HG03280 (cell line): ENCODE data around the gene SRP19.
"Not testable (repeated sequence)": the region's sequence is repeated elsewhere in the genome, so short reads cannot be mapped to it uniquely, and the experiment has no call there.

Experiments used
- ATAC-seq: cut with Tn5 transposase; IDR thresholded peaks from one replicate; pipeline ENCODE4 v1.9.1; 2021; ENCODE audit warnings: mild to moderate bottlenecking, moderate library complexity; ENCODE audit not compliant: unreplicated experiment

SRP19 gene

DNA sequence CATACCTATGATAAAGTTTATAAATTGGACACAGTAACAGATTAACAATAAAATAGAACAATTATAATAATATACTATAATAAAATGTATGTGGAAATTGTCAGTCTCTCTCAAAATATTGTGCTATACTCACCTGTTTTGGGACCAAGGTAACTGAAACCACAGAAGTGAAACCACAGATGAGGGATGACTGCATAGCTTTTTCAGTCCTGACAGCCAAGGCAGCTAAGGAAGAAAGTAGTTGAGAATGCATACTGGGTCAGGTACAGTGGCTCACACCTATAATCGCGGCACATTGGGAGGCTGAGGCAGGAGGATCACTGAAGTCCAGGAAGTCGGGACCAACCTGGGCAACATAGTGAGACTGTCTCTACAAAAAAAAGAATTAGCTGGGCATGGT lies 8.9 kb downstream of the SRP19 start:
- peak; percentile 72 for ATAC-seq

- ATAC-seq: no peak
Measured at GRCh38 chr5:112870966-112871365, 9.9 kb downstream of the SRP19 start.

DNA sequence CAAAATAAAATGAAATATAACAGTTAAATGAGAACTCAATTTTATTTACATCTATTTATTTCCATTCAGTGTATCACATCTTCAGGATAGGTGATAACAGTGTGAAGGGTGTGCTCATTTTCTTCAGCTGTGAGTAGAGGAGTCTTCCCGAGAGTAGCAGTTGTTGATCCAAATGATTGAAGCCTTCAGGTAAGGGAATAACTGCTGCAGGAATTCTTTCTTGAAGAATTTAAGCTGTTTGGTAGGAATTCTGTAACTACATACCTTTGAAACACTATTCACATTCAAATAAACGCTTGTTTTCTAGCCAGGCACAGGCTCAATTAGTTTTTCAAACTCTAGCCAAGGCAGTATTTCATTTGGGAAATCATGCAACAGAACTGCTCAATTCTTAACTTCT lies 15.3 kb downstream of the SRP19 start:
- ATAC-seq: no peak

- no peak for ATAC-seq
Measured at GRCh38 chr5:112878101-112878500, 17.0 kb downstream of the SRP19 start.

- no peak for ATAC-seq
Measured at GRCh38 chr5:112878760-112879159, 17.7 kb downstream of the SRP19 start.

- ATAC-seq: no peak
Measured at GRCh38 chr5:112880219-112880964, 19.3 kb downstream of the SRP19 start.

DNA sequence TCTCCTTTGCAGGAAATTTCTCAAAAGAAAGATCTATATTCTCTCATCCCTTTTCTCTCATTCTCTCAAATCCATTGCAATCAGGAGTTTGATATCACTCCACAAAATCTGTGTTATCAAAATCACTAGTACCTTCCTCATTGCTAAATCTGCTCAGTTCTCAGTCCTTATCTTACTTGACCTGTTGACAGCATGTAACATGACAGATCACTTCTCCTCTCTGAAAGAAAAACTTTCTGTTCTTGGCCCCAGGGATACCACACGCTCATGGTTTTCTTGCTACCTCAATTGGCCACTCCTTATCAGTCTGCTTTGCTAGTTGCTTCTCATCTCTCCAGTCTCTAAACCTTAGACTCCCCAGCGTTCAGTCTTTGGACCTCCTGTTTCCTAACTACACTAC lies 22.1 kb downstream of the SRP19 start:
- no peak for ATAC-seq

GRCh38 chr5:112885001-112885400 lies 23.9 kb downstream of the SRP19 start:
- ATAC-seq: no peak

DNA sequence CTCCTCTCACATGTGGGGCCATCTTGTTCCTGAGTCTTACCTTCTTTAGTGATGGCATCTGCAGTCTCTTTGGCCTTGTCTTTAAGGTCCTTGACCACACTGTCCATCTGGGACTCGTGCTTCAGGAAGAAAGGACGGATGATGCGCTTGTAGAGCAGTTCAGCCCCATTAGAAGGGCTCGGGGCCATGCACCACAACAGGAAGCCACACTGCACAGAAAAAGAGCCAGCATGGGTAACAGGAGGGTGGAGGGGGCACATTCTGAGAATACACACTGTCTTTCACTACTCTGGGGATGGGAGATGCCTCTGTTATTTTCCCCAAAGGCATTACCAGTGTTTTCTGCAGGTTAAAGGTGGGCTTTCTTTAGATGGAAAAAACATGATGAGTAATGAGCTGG lies 25.9 kb downstream of the SRP19 start:
- ATAC-seq: no peak

- not testable (repeated sequence) for ATAC-seq
Measured at GRCh38 chr5:112892066-112892465, 31.0 kb downstream of the SRP19 start.

DNA sequence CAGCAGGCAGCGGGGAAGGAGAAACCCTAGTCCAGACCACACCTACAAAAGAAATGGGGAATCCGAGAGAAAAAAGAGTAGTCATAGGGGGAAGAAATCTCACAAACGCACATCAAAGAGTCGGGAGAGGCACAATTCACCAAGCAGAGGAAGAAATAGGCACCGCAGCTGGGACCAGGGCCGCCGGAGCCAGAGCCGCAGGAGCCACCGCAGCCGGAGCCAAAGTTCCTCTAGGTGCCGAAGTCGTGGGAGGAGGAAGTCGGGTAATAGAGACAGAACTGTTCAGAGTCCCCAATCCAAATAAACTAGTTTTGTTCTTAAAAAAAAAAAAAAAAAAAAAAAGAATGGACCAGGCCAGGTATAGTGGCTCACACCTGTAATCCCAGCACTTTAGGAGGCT lies 31.7 kb downstream of the SRP19 start:
- ATAC-seq: no peak

- no peak for ATAC-seq
Measured at GRCh38 chr5:112895682-112896081, 34.6 kb downstream of the SRP19 start.

DNA sequence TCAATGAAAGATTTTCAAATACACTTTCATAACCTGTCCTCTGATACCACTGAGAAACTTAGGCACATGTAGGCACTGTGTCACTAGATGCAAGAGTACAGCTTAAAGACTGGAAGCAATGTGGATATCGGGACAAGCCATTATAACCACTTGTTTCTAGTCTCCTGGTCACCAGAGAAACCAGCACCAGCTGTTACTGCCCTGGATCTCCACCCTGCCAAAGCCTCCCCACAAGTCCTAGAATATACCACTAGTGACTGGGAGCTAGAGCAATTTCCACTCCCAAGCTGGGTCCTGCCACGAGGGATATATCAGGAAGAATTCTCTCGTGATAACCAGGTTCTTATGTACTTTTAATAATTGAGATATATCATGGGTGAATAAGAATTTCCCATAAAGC lies 41.5 kb downstream of the SRP19 start:
- no peak for ATAC-seq

DNA sequence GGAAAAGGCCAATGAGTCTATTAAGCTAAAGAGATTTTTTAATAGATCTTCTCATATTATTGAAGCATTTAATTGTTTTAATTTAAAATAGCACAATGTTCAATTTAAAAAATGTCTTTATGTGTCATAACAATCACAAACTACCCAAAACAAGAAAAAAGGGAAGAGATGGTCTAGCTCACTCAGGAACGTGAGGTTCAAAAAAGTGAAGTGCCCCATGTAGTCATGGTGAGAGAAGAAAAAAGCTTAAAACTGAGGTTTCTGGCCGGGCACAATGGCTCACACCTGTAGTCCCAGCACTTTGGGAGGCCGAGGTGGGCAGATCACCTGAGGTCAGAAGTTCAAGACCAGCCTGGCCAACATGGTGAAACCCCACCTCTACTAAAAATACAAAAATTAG lies 43.9 kb downstream of the SRP19 start:
- ATAC-seq: not testable (repeated sequence)

- ATAC-seq: no peak
Measured at GRCh38 chr5:112906637-112907036, 45.5 kb downstream of the SRP19 start.

DNA sequence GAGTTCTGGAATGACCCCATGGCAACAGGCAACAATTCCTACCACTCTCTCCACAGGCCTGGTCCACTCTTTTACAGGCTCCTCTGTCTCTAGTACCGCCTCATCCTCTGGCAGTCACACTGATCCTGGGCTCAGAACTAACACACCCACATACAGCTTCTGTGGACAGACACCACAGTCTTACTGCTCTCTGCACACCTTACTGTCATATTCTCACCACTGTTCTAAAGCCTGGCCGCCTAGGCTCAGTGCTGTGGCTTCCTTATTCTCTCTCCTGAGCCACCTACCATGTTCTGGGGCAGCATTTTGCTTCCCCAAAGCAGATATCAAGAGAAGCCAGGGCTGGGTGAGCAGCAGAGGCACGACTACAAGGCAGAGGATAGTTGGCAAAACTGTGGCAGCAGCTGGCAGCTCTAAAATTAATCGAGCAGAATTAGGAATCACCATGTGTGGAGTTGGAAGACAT lies 46.1 kb downstream of the SRP19 start:
- ATAC-seq: no peak

GRCh38 chr5:112908854-112909253 lies 47.8 kb downstream of the SRP19 start:
- no peak for ATAC-seq

GRCh38 chr5:112910529-112910928 lies 49.4 kb downstream of the SRP19 start:
- ATAC-seq: no peak

GRCh38 chr5:112914584-112914983 lies 53.5 kb downstream of the SRP19 start:
- ATAC-seq: no peak

GRCh38 chr5:112915831-112916230 lies 54.7 kb downstream of the SRP19 start:
- ATAC-seq: no peak

DNA sequence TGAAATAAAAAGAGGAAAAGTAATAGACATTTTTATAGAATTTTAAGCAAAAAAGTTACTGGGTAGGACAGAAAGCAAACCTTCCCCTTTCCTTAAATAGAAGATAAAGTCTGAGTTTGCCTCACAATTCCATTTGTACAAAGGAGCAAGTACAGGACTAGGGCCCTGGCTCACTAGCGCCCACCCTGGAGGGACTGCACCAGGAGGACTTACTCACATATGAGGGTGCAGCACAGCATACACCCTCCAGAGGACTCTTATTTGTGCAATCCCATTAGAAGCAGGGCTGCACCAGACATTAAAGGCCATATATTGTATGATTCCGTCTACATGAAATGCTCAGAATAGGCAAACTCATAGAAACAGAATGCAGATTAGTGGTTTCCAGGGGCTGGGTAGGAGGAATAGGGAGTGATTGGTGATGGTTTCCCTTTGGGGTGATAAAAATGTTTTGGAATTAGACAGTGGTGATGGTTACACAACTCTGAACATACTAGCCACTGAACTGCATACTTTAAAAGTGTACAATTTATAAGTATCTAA lies 56.4 kb downstream of the SRP19 start:
- ATAC-seq: no peak

- no peak for ATAC-seq
Measured at GRCh38 chr5:112918136-112918535, 57.0 kb downstream of the SRP19 start.

DNA sequence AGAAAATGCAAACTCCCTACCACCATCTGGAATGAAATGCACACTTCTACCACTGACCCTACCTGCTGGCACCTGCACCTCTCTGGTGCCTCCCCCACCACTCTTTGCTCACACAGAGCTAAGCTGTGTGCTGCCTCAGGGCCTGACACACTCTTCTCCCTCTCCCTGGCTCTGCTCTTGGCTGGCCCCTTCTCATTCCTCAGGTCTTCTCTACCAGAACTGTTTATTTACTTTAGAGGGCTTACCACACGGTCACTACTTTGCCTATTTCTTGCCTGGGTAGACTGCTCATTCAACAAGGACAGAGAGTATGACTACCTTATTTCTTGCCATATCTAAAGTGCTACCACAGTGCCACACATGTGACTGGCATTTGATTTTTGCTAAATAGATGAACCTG lies 57.6 kb downstream of the SRP19 start:
- ATAC-seq: no peak
